Thyroid gland (tissue), 4 donors: ENCODE data around the gene PRELID1. TPM values are rescaled to one million over a fixed set of nuclear protein-coding genes. Genes with fewer than 3 reads are reported as not detected.

Source experiments
- DNase-seq, 2 donors: peaks; one replicate each; pipeline ENCODE4 v3.0.0-alpha.2; 2019
- H3K27ac ChIP-seq, 3 donors: fragments of 200-600 bp; sonication (generic); 1 replicate in 2 of 3; 2 replicates in 1 of 3; pipeline ENCODE4 v1.5.1; 2016 to 2019; ENCODE audit warnings: mild to moderate bottlenecking in 1 of 3, moderate library complexity in 1 of 3
- H3K27me3 ChIP-seq: fragments of 200-600 bp; sonication (generic); one replicate; pipeline ENCODE4 v1.5.1; 2019
- H3K36me3 ChIP-seq, 2 donors: fragments of 200-600 bp; sonication (generic); one replicate each; pipeline ENCODE4 v1.5.1; 2016 to 2019
- H3K4me1 ChIP-seq, 2 donors: fragments of 200-600 bp; sonication (generic); one replicate each; pipeline ENCODE4 v1.5.1; 2017 to 2019
- H3K4me3 ChIP-seq, 3 donors: fragments of 200-600 bp; sonication (generic); replicated peaks in 1 of 3; 1 replicate in 2 of 3; 2 replicates in 1 of 3; pipeline ENCODE4 v1.5.1; 2016; ENCODE audit warnings: mild to moderate bottlenecking in 1 of 3
- H3K9me3 ChIP-seq: fragments of 200-600 bp; sonication (generic); one replicate; pipeline ENCODE4 v1.5.1; 2017
- POLR2A ChIP-seq, 2 donors: fragments of 450-650 bp; IDR thresholded peaks; one replicate each; pipeline ENCODE4 v1.6.1; 2017; ENCODE audit warnings: antibody characterized with exemption in 2 of 2, mild to moderate bottlenecking in 2 of 2, moderate library complexity in 1 of 2
- WGBS, 2 donors: methylation state at CpG; one replicate each; pipeline ENCODE4 v1.1.5; 2017; 5-methylcytosine and 5-hydroxymethylcytosine counted together
- intact Hi-C: fragments of 100-400 bp; cut with DNase I; formaldehyde crosslinking; loops from one replicate; pipeline ENCODE4 v1.15.1; 2023
- total RNA-seq, 4 donors: library from RNA; depleted of rRNA; stranded (reverse); fragments of >200 nt; gene quantifications; one replicate each; pipeline ENCODE4 v1.2.3, GENCODE V29; 2016
- TF ChIP-seq, protein P1 (sequence below), 6 experiments: fragments of 200-600 bp in 3 of 6; fragments of 450-650 bp in 3 of 6; sonication (generic) in 3 of 6; IDR thresholded peaks; one replicate each; pipeline ENCODE4 v1.5.1; 2016 to 2019; ENCODE audit warnings: antibody characterized with exemption in 6 of 6, mild to moderate bottlenecking in 2 of 6, inconsistent platforms in 1 of 6, moderate library complexity in 1 of 6

The PRELID1 gene
- total RNA-seq, 4 donors from 2014 or later: 52.8 to 83.2 (median 57.9) TPM

DNA sequence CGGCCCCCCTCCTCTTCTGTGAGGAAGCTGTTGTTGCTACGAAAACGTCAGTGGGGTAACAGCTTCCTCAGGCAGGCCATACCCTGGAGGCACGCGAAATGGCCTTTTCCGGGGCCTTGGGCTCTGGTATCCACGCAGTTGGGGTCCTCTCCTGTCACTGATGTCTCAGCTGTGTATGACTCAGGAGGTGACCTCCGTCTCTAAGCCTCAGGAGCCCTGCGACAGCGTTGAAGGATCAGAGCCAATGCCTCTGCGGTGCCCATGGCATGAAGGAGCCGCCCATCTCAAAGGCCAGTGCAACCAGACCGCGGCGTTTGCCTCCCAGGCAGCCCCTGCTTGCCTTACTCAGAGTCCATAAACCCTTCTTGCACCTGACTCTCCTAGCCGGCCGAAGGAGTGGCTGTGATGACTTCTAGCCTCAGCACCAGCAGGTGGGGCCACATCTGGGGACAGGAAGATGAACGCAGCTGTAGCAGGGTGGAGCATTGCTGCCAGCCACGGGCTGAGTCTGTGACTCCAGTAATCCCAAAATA is 9.1 kb downstream of the PRELID1 start:
- 17 to 19% methylated on average over 5 to 7 of the region's 19 CpGs for WGBS, 2 donors
- no peaks in the 10 kb centered on the region for H3K9me3 ChIP-seq
- TF ChIP-seq, protein P1, sequence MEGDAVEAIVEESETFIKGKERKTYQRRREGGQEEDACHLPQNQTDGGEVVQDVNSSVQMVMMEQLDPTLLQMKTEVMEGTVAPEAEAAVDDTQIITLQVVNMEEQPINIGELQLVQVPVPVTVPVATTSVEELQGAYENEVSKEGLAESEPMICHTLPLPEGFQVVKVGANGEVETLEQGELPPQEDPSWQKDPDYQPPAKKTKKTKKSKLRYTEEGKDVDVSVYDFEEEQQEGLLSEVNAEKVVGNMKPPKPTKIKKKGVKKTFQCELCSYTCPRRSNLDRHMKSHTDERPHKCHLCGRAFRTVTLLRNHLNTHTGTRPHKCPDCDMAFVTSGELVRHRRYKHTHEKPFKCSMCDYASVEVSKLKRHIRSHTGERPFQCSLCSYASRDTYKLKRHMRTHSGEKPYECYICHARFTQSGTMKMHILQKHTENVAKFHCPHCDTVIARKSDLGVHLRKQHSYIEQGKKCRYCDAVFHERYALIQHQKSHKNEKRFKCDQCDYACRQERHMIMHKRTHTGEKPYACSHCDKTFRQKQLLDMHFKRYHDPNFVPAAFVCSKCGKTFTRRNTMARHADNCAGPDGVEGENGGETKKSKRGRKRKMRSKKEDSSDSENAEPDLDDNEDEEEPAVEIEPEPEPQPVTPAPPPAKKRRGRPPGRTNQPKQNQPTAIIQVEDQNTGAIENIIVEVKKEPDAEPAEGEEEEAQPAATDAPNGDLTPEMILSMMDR (IDR thresholded peaks at IDR 0.05): no peak
- TF ChIP-seq POLR2A (IDR thresholded peaks at IDR 0.05): no peak
- H3K4me3 ChIP-seq: peak overlapping the region in 1 of 3 donors; percentile 40
- H3K27me3 ChIP-seq: no peaks in the 10 kb centered on the region
- no peak overlapping the region for H3K27ac ChIP-seq
- no peak for DNase-seq
- no peaks in the 10 kb centered on the region for H3K36me3 ChIP-seq
- intact Hi-C loops: loop anchor here (5.0 kb wide), 3 partner anchors 40 to 185 kb away; partner anchors contain the start of gene LMAN2
- H3K4me1 ChIP-seq: peaks cover 14 to 20% of the 10 kb centered on the region in 2 donors

DNA sequence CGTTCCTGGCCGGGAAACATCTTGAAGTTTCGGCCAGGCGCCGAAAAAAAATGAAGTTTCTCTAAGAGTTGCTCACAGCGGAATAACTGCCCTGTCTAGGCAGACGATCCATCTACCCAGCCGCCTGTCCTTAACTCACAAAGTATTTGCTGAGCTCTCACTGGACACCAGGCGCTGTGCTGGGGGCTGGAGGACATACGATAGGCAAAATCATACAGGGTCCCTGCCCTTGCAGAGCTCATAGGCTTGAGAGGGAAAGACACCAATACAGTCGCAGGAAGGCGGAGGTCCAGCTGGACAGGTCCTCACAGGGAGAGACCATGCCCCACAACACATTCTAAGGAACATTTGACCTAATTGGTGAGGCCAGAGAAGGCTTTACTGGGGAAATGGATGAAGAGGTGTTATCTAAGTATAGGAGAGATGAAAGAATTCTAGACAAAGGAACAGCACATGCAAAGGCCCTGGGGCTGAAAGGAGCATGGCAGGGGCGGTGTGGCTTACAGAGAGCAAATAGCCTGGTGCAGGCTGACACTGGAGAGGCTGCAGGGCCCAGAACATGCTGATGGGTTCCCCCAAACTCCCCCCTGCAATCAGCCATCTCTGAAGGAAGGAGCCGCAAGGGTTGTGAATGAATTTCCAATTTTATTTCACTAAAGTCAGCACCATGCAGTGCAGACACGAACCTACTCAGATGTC is 10.1 kb downstream of the PRELID1 start:
- intact Hi-C loops: loop anchor here (5.0 kb wide), 3 partner anchors 39 to 186 kb away; partner anchors contain the start of gene LMAN2
- H3K27ac ChIP-seq: no peak overlapping the region
- DNase-seq: no peak
- H3K4me1 ChIP-seq: peaks cover 14 to 20% of the 10 kb centered on the region in 2 donors
- 94 to 95% methylated on average over 15 of the region's 15 CpGs for WGBS, 2 donors
- no peak overlapping the region for H3K4me3 ChIP-seq
- TF ChIP-seq POLR2A (IDR thresholded peaks at IDR 0.05): no peak
- TF ChIP-seq, protein P1 (IDR thresholded peaks at IDR 0.05): no peak
- no peaks in the 10 kb centered on the region for H3K27me3 ChIP-seq
- H3K36me3 ChIP-seq: no peaks in the 10 kb centered on the region
- no peaks in the 10 kb centered on the region for H3K9me3 ChIP-seq

DNA sequence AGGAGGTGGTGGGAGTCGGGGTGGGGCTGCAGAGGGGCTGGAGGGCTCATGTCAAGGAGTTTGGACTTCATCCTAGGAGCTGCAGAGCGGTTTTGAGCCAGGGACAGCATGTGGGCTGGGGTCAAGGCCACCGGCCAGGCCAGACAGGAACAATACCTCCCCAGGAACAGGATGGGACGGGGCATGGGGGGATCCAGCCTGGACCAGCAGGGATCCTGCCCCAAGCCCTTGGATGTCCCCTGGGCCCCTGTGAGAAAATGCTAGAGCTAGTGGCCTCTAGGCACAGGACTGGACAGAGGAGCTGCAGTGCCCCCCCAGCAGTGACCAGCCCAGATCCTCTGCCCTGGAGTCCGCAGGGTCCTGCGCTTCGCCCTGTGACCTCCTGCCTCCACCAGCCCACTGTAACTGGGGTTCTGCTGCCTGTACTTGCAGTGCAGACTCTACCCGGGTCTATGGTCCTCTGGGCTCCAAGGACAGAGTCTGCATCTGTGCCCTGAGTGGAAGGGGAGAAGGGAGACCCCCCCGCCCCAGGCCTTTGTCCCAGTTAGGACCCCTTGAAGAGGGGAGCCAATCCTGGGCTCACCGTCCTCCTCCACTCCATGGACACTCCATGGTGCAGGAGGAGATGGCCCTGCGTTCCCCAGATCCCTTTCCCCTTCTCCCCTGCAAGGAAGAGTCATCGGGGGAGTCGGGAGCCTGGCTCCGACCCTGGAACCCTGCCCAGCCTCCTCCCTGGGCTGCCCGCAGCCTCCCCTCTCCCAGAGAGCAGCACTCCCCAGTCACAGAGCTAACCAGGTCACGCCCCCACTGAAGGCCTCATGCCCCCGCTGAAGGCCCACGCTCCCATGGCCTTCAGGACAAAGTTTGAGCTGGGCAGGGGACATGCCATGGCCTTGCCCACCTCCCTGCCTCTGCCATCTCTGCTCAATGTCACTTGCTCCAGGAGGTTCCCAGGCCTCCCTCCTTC is 11.1 kb downstream of the PRELID1 start:
- no peak for DNase-seq
- 86 to 94% methylated on average over 13 to 17 of the region's 18 CpGs for WGBS, 2 donors
- no peaks in the 10 kb centered on the region for H3K36me3 ChIP-seq
- H3K4me3 ChIP-seq: no peak overlapping the region
- no peaks in the 10 kb centered on the region for H3K9me3 ChIP-seq
- TF ChIP-seq POLR2A (IDR thresholded peaks at IDR 0.05): no peak
- TF ChIP-seq, protein P1 (IDR thresholded peaks at IDR 0.05): no peak
- intact Hi-C loops: loop anchor here (5.0 kb wide), 5 partner anchors 38 to 188 kb away; partner anchors contain the start of gene LMAN2
- peaks cover 14 to 20% of the 10 kb centered on the region in 2 donors for H3K4me1 ChIP-seq
- no peaks in the 10 kb centered on the region for H3K27me3 ChIP-seq
- no peak overlapping the region for H3K27ac ChIP-seq

DNA sequence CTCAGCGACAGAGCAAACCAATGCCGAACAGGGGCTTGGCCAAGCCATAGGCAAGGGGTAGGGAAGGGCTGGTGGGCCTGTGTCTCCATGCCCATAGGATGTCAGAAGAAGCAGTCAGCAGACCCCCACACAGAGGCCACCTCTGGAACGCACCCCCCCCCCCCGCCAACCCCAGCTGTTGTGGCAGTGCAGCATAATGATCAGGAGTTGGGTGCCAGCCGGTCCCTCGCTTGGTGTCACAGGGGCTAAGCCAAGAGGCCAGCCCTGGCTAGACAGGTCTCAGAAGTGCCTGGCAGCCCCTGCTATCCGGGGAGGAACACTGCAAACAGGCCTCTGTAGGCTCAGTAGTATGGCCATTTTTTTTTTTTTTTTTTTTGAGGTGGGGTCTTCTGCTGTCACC is 11.8 kb downstream of the PRELID1 start:
- Histone ChIP-seq H3K27ac (no peak overlapping the region), H3K4me1 (peaks cover 14 to 20% of the 10 kb centered on the region in 2 donors), H3K4me3 (no peak overlapping the region), H3K27me3 (no peaks in the 10 kb centered on the region), H3K9me3 (no peaks in the 10 kb centered on the region), H3K36me3 (no peaks in the 10 kb centered on the region)
- DNase-seq: no peak
- intact Hi-C loops: loop anchor here (5.0 kb wide), 2 partner anchors 142 to 187 kb away; no protein-coding TSS in a partner anchor
- TF ChIP-seq, protein P1 (IDR thresholded peaks at IDR 0.05): no peak
- TF ChIP-seq POLR2A (IDR thresholded peaks at IDR 0.05): no peak
- 86% methylated on average over 7 of the region's 7 CpGs; no CpG with 5 or more reads in 1 of the 2 donors for WGBS, 2 donors
